T-helper 17 cell (primary cell): ENCODE data around the gene DIP2C. TPM values are rescaled to one million over a fixed set of nuclear protein-coding genes. Genes with fewer than 3 reads are reported as not detected.
A peak's percentile ranks its signal among the peaks of the same experiment; 100 is the strongest.
"Not testable (repeated sequence)": the region's sequence is repeated elsewhere in the genome, so short reads cannot be mapped to it uniquely, and the experiment has no call there.

Experiments used
- ATAC-seq: fragments of 150-1000 bp; cut with Tn5 transposase; 2 replicates; pipeline ENCODE4 v1.10.0; 2021; ENCODE audit warnings: mild to moderate bottlenecking, moderate library complexity
- DNase-seq, 3 donors: peaks; one replicate each; pipeline versions ENCODE4 v3.0.0 to v3.0.0-alpha.2; 2020 to 2021
- H3K9me3 ChIP-seq: one replicate; pipeline ENCODE4 v1.7.0; 2013; ENCODE audit warnings: low read length, mild to moderate bottlenecking; ENCODE audit not compliant: control insufficient read depth, poor library complexity, severe bottlenecking
- H3K27ac Mint-ChIP-seq: one replicate; pipeline ENCODE4 v1.8.0; 2022; ENCODE audit warnings: mild to moderate bottlenecking, moderate library complexity, mixed read lengths
- H3K27me3 Mint-ChIP-seq: one replicate; pipeline ENCODE4 v1.8.0; 2022; ENCODE audit warnings: mixed read lengths
- H3K36me3 Mint-ChIP-seq: one replicate; pipeline ENCODE4 v1.8.0; 2022; ENCODE audit warnings: low read depth, mixed read lengths
- H3K4me1 Mint-ChIP-seq: one replicate; pipeline ENCODE4 v1.8.0; 2022; ENCODE audit warnings: mild to moderate bottlenecking, mixed read lengths
- H3K4me3 Mint-ChIP-seq: one replicate; pipeline ENCODE4 v1.8.0; 2022; ENCODE audit warnings: mild to moderate bottlenecking, moderate library complexity, mixed read lengths
- total RNA-seq, 4 donors: library from RNA in 2 of 4; stranded (reverse) in 2 of 4; gene quantifications; one replicate each; pipeline ENCODE4 v1.2.3 and lab custom pipeline; 2022 to 2026

The DIP2C gene
- total RNA-seq, 2 donors from 2014 or later, result 4.1 to 6.0 TPM

- Mint-ChIP-seq H3K4me3 (no peak overlapping the region), H3K36me3 (no peaks in the 10 kb centered on the region), H3K27ac (no peak overlapping the region), H3K27me3 (peaks cover 28% of the 10 kb centered on the region), H3K4me1 (peaks cover 5% of the 10 kb centered on the region)
- H3K9me3 ChIP-seq, result no peaks in the 10 kb centered on the region
- DNase-seq (no peak), ATAC-seq (no peak)
These were observed 104.0 kb downstream of the DIP2C start for GRCh38 chr10:585502-585901.

- not testable (repeated sequence) for H3K4me3 Mint-ChIP-seq, H3K27ac Mint-ChIP-seq, H3K4me1 Mint-ChIP-seq
These were observed 104.8 kb downstream of the DIP2C start for GRCh38 chr10:584497-585290.

GRCh38 chr10:583433-583832 lies 106.0 kb downstream of the DIP2C start:
- Mint-ChIP-seq H3K4me3 (no peak overlapping the region), H3K27me3 (peaks cover 13% of the 10 kb centered on the region), H3K27ac (no peak overlapping the region)

More at GRCh38 chr10:584497-585290, 104.8 kb downstream of the DIP2C start:
- H3K9me3 ChIP-seq, ATAC-seq, H3K36me3 Mint-ChIP-seq, DNase-seq: not testable (repeated sequence)
- H3K27me3 Mint-ChIP-seq, result peaks cover 21% of the 10 kb centered on the region

GRCh38 chr10:581776-582330 lies 107.6 kb downstream of the DIP2C start:
- Mint-ChIP-seq H3K4me3 (no peak overlapping the region), H3K27me3 (peaks cover 12% of the 10 kb centered on the region), H3K27ac (no peak overlapping the region), H3K36me3 (no peaks in the 10 kb centered on the region), H3K4me1 (peaks cover 3% of the 10 kb centered on the region)
- ATAC-seq (no peak), DNase-seq (no peak)
- no peaks in the 10 kb centered on the region for H3K9me3 ChIP-seq

More at GRCh38 chr10:583433-583832, 106.0 kb downstream of the DIP2C start:
- peaks cover 5% of the 10 kb centered on the region for H3K4me1 Mint-ChIP-seq
- no peaks in the 10 kb centered on the region for H3K36me3 Mint-ChIP-seq
- ATAC-seq (no peak), DNase-seq (no peak)
- H3K9me3 ChIP-seq, result no peaks in the 10 kb centered on the region

GRCh38 chr10:580778-581177 lies 108.7 kb downstream of the DIP2C start:
- ATAC-seq (no peak), DNase-seq (no peak)
- Mint-ChIP-seq H3K27ac (no peak overlapping the region), H3K36me3 (no peaks in the 10 kb centered on the region), H3K4me1 (no peaks in the 10 kb centered on the region), H3K4me3 (no peak overlapping the region), H3K27me3 (peaks cover 6% of the 10 kb centered on the region)
- no peaks in the 10 kb centered on the region for H3K9me3 ChIP-seq

- no peak for DNase-seq
- ATAC-seq, result no peak
- no peak overlapping the region for H3K27ac Mint-ChIP-seq
- peaks cover 34% of the 10 kb centered on the region for H3K27me3 Mint-ChIP-seq
- H3K9me3 ChIP-seq, result no peaks in the 10 kb centered on the region
- H3K4me3 Mint-ChIP-seq, result no peak overlapping the region
- H3K4me1 Mint-ChIP-seq, result peaks cover 8% of the 10 kb centered on the region
- no peaks in the 10 kb centered on the region for H3K36me3 Mint-ChIP-seq
These were observed 113.4 kb downstream of the DIP2C start for GRCh38 chr10:576130-576465.

GRCh38 chr10:575402-576129 lies 113.9 kb downstream of the DIP2C start:
- H3K9me3 ChIP-seq, result no peaks in the 10 kb centered on the region
- DNase-seq, result no peak
- H3K36me3 Mint-ChIP-seq, result no peaks in the 10 kb centered on the region
- H3K27ac Mint-ChIP-seq, result no peak overlapping the region
- H3K27me3 Mint-ChIP-seq, result peaks cover 40% of the 10 kb centered on the region
- peaks cover 8% of the 10 kb centered on the region for H3K4me1 Mint-ChIP-seq
- ATAC-seq, result no peak
- H3K4me3 Mint-ChIP-seq, result peak overlapping the region; percentile 47

GRCh38 chr10:572696-573095 lies 116.8 kb downstream of the DIP2C start:
- H3K4me3 Mint-ChIP-seq, result no peak overlapping the region
- DNase-seq (no peak), ATAC-seq (no peak)
- H3K36me3 Mint-ChIP-seq, result peaks cover 3% of the 10 kb centered on the region
- H3K27me3 Mint-ChIP-seq, result peaks cover 48% of the 10 kb centered on the region
- no peak overlapping the region for H3K27ac Mint-ChIP-seq
- H3K9me3 ChIP-seq, result no peaks in the 10 kb centered on the region
- peaks cover 8% of the 10 kb centered on the region for H3K4me1 Mint-ChIP-seq

- H3K9me3 ChIP-seq, result no peaks in the 10 kb centered on the region
- Mint-ChIP-seq H3K4me3 (no peak overlapping the region), H3K27ac (no peak overlapping the region), H3K4me1 (peaks cover 8% of the 10 kb centered on the region), H3K27me3 (peaks cover 48% of the 10 kb centered on the region), H3K36me3 (peaks cover 3% of the 10 kb centered on the region)
- DNase-seq (no peak), ATAC-seq (no peak)
These were observed 117.6 kb downstream of the DIP2C start for GRCh38 chr10:571688-572451.

- Mint-ChIP-seq H3K4me3 (no peak overlapping the region), H3K27ac (no peak overlapping the region), H3K36me3 (peaks cover 3% of the 10 kb centered on the region), H3K27me3 (peaks cover 54% of the 10 kb centered on the region), H3K4me1 (peaks cover 8% of the 10 kb centered on the region)
- ATAC-seq (no peak), DNase-seq (no peak)
- no peaks in the 10 kb centered on the region for H3K9me3 ChIP-seq
These were observed 118.3 kb downstream of the DIP2C start for GRCh38 chr10:571166-571565.

- Mint-ChIP-seq H3K4me1 (peaks cover 8% of the 10 kb centered on the region), H3K4me3 (no peak overlapping the region), H3K27me3 (peaks cover 56% of the 10 kb centered on the region), H3K36me3 (peaks cover 3% of the 10 kb centered on the region), H3K27ac (no peak overlapping the region)
- DNase-seq (no peak), ATAC-seq (no peak)
- no peaks in the 10 kb centered on the region for H3K9me3 ChIP-seq
These were observed 118.8 kb downstream of the DIP2C start for GRCh38 chr10:570628-571163.

- peaks cover 3% of the 10 kb centered on the region for H3K36me3 Mint-ChIP-seq
- ATAC-seq, result no peak
- DNase-seq, result no peak
- peaks cover 51% of the 10 kb centered on the region for H3K27me3 Mint-ChIP-seq
- no peak overlapping the region for H3K27ac Mint-ChIP-seq
- H3K9me3 ChIP-seq, result no peaks in the 10 kb centered on the region
- H3K4me3 Mint-ChIP-seq, result no peak overlapping the region
- peaks cover 3% of the 10 kb centered on the region for H3K4me1 Mint-ChIP-seq
These were observed 119.4 kb downstream of the DIP2C start for GRCh38 chr10:569961-570627.
